ENCODE measurements around the gene PACRG.
"Not testable (repeated sequence)": the region's sequence is repeated elsewhere in the genome, so short reads cannot be mapped to it uniquely, and the experiment has no call there.

The PACRG gene

DNA sequence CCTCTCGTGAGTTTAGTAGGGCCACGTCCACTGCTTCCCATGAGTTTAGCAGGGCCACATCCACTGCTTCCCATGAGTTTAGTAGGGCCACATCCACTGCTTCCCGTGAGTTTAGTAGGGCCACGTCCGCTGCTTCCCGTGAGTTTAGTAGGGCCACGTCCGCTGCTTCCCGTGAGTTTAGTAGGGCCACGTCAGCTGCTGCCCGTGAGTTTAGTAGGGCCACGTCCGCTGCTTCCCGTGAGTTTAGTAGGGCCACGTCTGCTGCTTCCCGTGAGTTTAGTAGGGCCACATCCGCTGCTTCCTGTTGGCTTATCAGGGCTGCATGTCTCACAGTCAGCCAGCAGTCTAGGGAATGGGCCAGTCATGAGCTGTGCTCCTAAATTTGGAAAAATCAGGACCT lies 573.1 kb downstream of the PACRG start:
- FAIRE-seq = no peak

DNA sequence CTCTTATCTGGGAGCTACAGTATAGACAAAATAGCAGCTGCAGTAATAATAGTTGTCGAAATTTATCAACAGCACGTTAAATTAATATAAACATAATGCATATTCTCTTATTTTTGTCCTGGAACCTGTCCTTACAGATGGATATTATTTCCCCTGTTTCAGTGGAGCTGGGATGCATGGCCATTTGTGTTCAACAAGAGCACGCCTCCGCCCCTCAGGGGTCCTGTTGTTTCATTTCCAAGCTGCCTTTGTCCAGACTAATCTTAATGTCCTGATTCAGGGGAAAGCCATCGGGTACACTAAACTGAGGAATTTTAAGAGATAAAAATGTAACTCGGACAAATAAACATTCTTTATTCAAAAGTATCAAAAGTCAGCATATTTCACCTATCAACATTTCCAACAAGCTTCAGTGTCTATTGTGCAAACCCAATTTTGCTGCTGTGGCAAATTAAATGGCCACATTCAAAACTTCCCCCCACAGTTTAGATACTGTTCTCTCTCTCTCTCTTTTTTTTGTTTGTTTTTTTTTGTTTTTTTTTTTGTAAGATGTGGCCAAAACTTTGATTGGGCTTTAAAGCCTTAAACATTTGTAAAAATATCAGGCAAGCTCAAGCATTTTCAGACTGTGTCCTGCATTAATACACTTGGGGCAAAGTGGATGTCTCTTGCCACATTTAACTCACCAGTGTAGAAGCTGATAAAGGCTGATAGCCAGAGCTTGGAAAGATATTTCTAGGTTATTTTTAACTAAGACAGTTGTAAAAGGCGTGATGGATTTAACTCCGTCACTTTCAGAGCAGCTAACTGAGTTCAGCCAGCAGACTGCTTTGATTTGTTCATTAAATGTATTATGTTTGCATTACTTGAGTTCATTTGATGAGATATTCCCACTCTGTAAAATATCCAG lies 574.2 kb downstream of the PACRG start:
- FAIRE-seq = no peak

GRCh38 chr6:163302747-163303146 lies 575.0 kb downstream of the PACRG start:
- FAIRE-seq = no peak

- FAIRE-seq = no peak
These were observed 578.2 kb downstream of the PACRG start for GRCh38 chr6:163306000-163306399.

DNA sequence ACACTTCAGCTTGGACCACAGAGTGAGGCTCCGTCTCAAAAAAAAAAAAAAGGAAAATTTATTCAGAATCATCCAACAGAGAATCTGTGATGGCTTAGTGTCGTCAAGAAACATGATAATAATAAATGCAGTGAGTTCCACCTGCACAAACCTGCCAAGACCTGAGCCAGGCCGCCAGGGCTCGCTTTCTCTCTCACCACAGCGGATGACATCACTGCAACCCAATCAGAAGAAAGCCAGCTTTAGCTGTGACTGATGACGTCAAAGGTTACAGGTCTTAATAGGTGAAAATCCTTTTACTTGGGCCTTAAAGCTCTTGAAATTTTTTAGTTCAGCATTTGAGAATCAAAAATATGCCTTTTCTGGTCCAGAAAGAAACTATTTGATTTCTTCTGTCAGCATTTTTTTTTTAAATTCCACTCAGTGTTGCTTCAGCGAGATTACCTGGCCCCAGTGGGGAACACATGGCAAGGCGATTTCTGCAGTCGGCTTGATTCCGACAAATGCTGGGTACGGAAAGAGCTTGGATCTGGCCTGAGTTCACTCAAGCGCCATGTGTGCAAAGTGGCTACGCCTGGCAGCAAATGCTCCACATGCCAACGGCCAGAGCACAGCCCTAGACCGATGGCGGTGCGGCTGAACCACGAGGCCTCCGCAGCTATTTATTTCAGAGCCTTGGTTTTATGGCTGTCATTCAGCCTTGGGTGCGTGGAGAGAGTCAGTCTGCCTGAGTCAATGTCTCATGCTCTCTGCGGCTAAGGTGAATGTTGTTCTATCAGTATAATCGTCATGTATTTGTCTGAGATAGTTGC lies 581.1 kb downstream of the PACRG start:
- FAIRE-seq = no peak

GRCh38 chr6:163309491-163310026 lies 581.8 kb downstream of the PACRG start:
- no peak for FAIRE-seq

DNA sequence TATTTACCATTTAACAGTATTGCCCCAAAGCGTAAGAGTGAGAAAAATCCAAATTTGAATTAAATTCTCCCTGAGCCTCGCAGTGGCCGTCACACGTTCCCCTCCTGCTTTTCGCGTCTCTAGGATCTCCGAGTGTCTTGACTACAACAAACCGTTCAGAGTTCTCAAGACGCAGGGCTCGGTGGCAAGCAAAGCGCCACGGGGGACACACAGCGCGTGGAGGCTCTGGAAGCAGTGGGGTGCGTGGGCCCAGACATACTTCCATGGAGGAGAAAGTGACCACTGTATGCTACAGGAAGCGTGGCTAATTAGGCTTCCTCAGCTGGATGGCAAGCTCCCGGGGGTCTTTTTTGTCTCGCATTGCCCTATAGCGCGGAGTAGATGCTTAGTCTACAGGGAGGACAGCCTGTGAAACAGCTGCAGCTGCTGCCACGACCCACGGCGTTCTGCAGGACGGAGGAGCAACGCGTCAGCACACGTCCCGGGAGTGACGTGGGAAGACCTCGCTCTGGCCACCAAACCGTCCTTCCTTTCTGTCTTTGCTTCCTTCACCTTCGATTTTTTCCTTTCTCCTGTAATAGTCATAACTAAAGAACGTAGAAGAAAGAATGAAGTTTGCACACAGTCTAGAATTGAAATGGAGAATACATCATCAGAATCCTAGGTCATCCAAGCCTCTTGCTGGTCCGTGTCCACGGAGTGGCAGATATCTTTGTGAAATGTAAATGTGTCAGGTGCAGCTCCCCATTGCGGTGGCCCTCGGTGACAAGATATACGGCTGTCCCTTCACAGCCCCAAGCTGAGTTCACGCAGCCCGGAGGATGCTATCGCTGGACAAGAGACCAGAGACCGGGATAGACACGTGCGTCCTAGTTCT lies 582.6 kb downstream of the PACRG start:
- no peak for FAIRE-seq

- no peak for FAIRE-seq
These were observed 583.2 kb downstream of the PACRG start for GRCh38 chr6:163310973-163311383.

DNA sequence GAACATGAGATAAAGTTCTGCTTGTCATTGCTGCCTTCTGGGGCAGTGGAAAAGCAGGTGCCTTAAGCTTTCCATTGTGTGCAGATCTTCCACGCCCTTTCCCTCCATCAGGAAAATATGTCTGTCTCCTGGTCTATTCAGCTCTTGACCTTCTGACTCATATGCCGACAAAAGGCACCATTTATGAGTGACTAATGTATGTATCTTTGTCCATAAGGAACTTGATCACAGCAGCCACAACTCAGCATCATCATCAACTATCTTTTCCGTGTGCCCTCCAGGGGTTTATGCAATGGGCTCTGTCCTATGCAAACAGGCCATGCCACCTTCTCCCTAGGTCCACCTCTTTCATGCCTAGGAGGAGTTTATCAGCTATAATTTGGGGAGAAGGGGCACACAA lies 584.1 kb downstream of the PACRG start:
- no peak for FAIRE-seq

GRCh38 chr6:163313566-163313965 lies 585.8 kb downstream of the PACRG start:
- FAIRE-seq = no peak

DNA sequence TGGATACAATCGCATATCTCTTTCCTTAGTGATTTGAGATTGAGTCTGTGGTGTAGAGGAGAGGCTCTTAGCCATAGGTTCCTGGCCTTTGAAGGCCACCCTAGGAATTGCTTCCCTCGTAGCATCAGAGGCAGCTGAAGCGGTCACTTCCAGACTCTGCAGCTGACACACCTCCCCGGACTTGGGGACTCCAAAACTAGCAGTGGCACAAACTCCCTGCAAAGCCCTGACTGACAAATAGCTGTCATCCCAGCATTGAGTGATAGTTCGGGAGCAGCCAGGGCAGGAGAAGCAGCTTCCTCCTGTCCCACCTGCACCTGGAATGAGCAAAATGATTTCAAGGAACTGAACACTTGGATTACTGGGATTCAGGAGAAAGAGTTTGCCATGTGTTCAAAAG lies 586.2 kb downstream of the PACRG start:
- FAIRE-seq = no peak

DNA sequence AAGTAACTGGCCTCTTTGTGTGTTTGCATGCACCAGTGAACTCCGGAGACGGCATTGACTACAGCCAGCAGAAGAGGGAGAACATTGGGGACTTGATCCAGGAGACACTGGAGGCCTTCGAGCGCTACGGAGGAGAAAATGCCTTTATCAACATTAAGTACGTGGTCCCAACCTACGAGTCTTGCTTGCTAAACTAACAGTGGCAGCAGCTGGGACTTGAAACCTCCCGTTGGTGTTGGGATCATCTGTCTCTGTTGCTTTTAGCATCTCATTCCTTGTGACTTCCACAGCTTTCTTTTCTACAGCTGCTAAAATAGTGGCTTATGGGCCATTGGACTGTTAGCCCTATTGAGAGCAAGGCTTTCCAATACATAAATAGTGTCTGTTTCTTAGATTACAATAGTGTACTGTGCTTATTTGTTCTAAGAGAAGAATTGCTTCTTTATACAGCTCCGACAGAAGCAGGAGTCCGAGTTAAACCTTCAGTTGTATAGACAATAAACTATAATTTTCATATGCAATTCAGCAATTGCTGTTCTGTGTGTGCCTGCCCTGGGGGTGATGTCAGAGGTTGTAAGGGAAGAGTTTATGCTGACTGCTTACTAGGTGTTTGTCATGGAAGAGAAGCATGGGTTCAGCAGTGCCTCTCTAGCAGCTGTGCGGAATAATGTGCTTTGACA lies 587.2 kb downstream of the PACRG start:
- FAIRE-seq = no peak

DNA sequence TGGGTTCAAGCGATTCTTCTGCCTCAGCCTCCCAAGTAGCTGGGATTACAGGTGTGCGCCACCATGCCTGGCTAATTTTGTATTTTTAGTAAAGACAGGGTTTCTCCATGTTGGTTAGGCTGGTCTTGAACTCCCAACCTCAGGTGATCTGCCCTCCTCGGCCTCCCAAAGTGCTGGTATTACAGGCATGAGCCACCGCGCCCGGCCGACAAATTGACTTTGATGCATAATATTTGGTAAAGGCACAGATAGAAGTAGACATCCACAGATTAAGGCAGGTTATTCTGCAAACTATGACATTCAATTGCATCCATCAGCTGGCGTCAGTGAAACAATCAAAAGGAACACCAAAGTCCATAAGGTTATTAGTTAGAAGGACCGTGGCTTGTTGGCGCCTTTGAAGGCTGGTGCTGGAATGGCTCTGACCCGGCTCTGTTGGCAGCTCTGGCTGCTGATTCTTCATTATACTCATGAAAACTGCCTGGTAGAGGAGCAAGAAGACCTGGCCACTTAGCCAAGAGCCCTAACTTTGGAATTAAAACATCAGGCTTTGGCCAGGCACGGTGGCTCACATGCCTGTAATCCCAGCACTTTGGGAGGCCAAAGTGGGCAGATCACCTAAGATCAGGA lies 589.2 kb downstream of the PACRG start:
- FAIRE-seq = not testable (repeated sequence)

- no peak for FAIRE-seq
These were observed 590.5 kb downstream of the PACRG start for GRCh38 chr6:163318071-163318786.

DNA sequence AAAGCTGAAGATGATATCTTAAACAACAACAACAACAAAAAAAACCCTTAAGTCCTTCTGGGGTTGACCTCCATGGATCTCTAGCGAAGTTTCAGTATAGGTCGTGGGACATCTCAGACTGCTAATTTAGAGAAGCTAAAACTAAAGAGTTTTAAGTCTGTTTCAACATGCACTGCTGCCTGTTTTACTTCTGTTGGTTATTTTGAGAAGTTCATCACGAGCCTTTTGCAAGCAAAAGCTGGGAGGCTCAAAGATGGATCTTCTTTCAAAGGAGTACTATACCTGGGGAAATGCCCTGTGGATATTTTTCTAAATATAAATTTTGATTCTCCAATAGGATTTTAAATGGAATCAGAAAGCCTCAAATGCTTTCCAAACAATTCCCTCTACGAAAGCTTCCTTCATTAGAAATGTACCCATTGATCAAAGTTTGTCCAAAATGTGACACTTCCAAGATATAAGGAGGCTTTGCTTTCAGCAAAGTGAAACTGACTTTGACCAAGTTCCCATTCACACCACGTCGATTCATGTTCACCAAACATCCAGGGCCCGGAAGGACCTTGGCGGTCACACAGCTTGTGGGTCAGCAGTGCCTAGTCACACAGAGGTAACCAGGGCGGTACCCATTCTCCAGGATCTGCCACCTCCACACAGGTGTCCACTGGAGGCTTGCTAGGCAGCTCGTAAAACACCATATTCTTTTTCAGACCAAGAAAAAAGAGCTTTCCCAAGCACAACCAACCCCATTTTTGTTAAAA lies 592.0 kb downstream of the PACRG start:
- FAIRE-seq = no peak

DNA sequence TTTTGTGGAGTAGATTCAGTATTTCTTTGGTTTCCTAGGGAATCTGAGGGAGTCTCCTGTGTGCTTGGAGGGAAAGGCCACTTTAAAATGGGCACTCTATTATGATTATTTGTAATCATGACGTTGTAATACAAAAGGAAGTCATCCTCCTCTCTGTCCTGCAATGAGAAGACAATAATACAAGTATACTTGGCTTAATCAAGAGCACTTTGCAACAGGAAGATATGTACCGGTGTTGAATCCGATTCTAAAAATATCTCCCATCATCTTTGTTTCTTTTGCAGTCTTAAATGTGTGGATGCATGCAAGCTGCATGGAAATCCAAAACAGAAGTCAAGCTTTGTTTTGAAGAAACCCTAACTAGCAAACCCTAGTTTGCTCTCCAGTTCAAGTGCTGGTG lies 592.6 kb downstream of the PACRG start:
- FAIRE-seq = no peak

GRCh38 chr6:163320804-163321203 lies 593.0 kb downstream of the PACRG start:
- FAIRE-seq = no peak

GRCh38 chr6:163321717-163322116 lies 593.9 kb downstream of the PACRG start:
- no peak for FAIRE-seq

DNA sequence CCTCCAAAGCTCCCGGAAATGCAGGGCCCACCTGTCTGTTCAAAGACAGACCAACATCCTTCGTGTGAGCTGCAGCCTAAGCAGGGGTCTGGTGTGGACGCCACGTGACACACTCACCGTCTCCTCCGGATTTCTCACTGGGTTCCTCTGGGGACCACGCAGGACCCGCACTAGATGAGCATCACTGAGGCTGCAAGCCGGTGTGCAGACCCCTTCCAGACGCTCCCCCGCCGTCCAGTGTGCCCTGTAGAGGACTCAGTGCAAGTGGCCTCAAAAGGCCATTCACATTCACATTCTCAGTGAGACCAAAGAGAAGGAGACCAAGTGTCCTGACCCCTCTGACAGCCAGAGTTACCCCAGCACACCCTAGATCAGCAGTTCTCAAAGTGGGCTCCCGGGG lies 595.5 kb downstream of the PACRG start:
- no peak for FAIRE-seq

DNA sequence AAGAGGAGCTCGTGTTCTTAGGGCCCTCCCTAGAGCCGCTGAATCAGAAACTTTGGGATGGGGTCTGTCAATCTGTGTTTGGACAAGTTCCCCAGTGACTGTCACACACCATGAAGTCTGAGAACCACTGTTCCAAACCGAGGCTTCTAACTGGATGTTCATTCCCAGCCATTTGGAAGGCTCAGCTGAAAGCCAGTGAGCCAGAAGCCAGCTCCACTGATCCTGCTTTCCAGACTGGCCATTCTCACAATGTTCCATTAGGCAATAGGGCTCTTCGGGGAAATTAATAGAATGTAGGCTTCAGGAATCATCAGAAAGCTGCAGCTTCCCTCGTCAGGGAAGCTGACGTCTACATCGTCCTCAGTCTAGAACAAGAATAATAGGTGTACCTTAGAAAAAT lies 595.9 kb downstream of the PACRG start:
- no peak for FAIRE-seq

Data from A204.1 (cell line).